ENCODE data around the gene GTPBP3. TPM values are rescaled to one million over a fixed set of nuclear protein-coding genes. Genes with fewer than 3 reads are reported as not detected.

GTPBP3 gene
- total RNA-seq, 1 experiment from 2014 or later = 62.9 TPM

- Histone ChIP-seq H3K9me3 (ENCODE audit: control insufficient read depth, low read depth, low read length) (no peaks in the 10 kb centered on the region), H3K4me2 (ENCODE audit: insufficient read depth, insufficient read length, low read length) (no peak overlapping the region), H3K18ac (ENCODE audit: insufficient read length, low read depth, low read length) (no peak overlapping the region), H3K27me3 (ENCODE audit: insufficient read depth, low read length) (no peaks in the 10 kb centered on the region), H3T11ph (ENCODE audit: low read length) (no peak overlapping the region), H3K79me2 (ENCODE audit: insufficient read depth, low read length) (peaks cover 7% of the 10 kb centered on the region; the same call in 1 of the 2 replicates), H3K9ac (ENCODE audit: extremely low read depth, insufficient read length, low read length) (no peak overlapping the region), H2BK20ac (ENCODE audit: low read depth, low read length, poor library complexity, severe bottlenecking) (no peak overlapping the region), H4K20me1 (ENCODE audit: control insufficient read depth, insufficient read depth, insufficient read length) (no peaks in the 10 kb centered on the region), H4K5ac (ENCODE audit: insufficient read length, low read depth, low read length) (no peak overlapping the region), H2BK15ac (ENCODE audit: low read depth, low read length) (no peak overlapping the region), H3K4ac (ENCODE audit: low read depth, low read length) (no peak overlapping the region), H4K8ac (replicated peaks; ENCODE audit: insufficient read length, low read depth, low read length) (no peak overlapping the region), H3K4me1 (ENCODE audit: insufficient read depth, low read length) (no peaks in the 10 kb centered on the region), H4K91ac (ENCODE audit: insufficient read length, low read depth, low read length) (no peak overlapping the region), H2BK12ac (ENCODE audit: insufficient read length, low read depth, low read length) (no peak overlapping the region), H3K56ac (ENCODE audit: insufficient read length, low read depth, low read length) (no peak overlapping the region), H3K23ac (ENCODE audit: insufficient read length, low read depth, low read length) (no peak overlapping the region), H3K79me1 (ENCODE audit: insufficient read depth, low read depth, low read length, poor library complexity, severe bottlenecking) (peaks cover 6% of the 10 kb centered on the region), H2AK5ac (ENCODE audit: insufficient read length, low read length) (no peak overlapping the region), H2AFZ (ENCODE audit: low read length) (no peak overlapping the region), H3K23me2 (ENCODE audit: insufficient read length, low read depth, low read length, poor library complexity, severe bottlenecking) (peaks cover 5% of the 10 kb centered on the region), H2BK5ac (ENCODE audit: insufficient read length, low read length) (no peak overlapping the region), H3K14ac (ENCODE audit: insufficient read depth, low read length) (no peak overlapping the region), H3K27ac (ENCODE audit: insufficient read length, low read depth, low read length) (no peak overlapping the region), H2BK120ac (ENCODE audit: low read depth, low read length, poor library complexity, severe bottlenecking) (no peak overlapping the region)
- WGBS (ENCODE audit: extremely low coverage, insufficient read length, low lambda C conversion rate) = no CpG with 5 or more reads among the region's 19 CpGs
- DNase-seq = no peak
- H3K4me3 Mint-ChIP-seq = no peak overlapping the region
- peaks cover 18 to 44% (median 31%) of the 10 kb centered on the region in 3 experiments; a peak in 6 of 7 replicates for H3K36me3 Mint-ChIP-seq (ENCODE audit: insufficient read depth in 1 of 3, low read depth in 3 of 3)
- no peak for TF ChIP-seq CTCF (conservative IDR thresholded peaks at IDR 0.05)
- H3K27ac Mint-ChIP-seq = no peak overlapping the region
- no peaks in the 10 kb centered on the region for H3K27me3 Mint-ChIP-seq (ENCODE audit: low read depth)
- H3K4me1 Mint-ChIP-seq = peaks cover 14% of the 10 kb centered on the region in 2 experiments
- H3K9me3 Mint-ChIP-seq = no peaks in the 10 kb centered on the region
These were observed 23.3 kb upstream of the GTPBP3 start for GRCh38 chr19:17314007-17314593.

Data from H9 (cell line).